Neuronal stem cell (in vitro differentiated cells): ENCODE data around the gene SYPL2.

Experiments
- DNase-seq: peaks from one replicate; pipeline ENCODE4 v3.0.0-alpha.2; 2013; ENCODE audit warnings: low spot score
- H2AFZ ChIP-seq: one replicate; pipeline ENCODE4 v1.6.1; 2013; ENCODE audit warnings: mild to moderate bottlenecking, low read length, inconsistent platforms
- H2AK5ac ChIP-seq: 2 replicates; pipeline ENCODE4 v1.6.1; 2013; ENCODE audit warnings: low read depth, mild to moderate bottlenecking, inconsistent platforms, low read length, moderate library complexity, mixed read lengths
- H2BK120ac ChIP-seq: 2 replicates; pipeline ENCODE4 v1.6.1; 2013; ENCODE audit warnings: low read depth, mild to moderate bottlenecking, inconsistent platforms, low read length, moderate library complexity, mixed read lengths
- H2BK12ac ChIP-seq: one replicate; pipeline ENCODE4 v1.6.1; 2013; ENCODE audit warnings: low read length, inconsistent platforms
- H2BK15ac ChIP-seq: 2 replicates; pipeline ENCODE4 v1.6.1; 2013; ENCODE audit warnings: mild to moderate bottlenecking, low read length, inconsistent platforms, mixed read lengths
- H2BK5ac ChIP-seq: one replicate; pipeline ENCODE4 v1.6.1; 2013; ENCODE audit warnings: inconsistent platforms, mild to moderate bottlenecking, low read length, moderate library complexity
- H3K14ac ChIP-seq: one replicate; pipeline ENCODE4 v1.6.1; 2013; ENCODE audit warnings: low read length, inconsistent platforms
- H3K18ac ChIP-seq: 2 replicates; pipeline ENCODE4 v1.6.1; 2013; ENCODE audit warnings: low read length, inconsistent platforms
- H3K23ac ChIP-seq: 2 replicates; pipeline ENCODE4 v1.6.1; 2013; ENCODE audit warnings: low read depth, mild to moderate bottlenecking, mixed read lengths, low read length, inconsistent platforms; ENCODE audit not compliant: poor library complexity
- H3K27ac ChIP-seq: replicated peaks from 3 replicates; pipeline ENCODE4 v1.5.1; 2013; ENCODE audit warnings: low read length, inconsistent platforms
- H3K27me3 ChIP-seq, 3 experiments: 2 replicates each; pipeline ENCODE4 v1.6.1; 2013; ENCODE audit warnings: low read length in 3 of 3, mild to moderate bottlenecking in 2 of 3, inconsistent platforms in 1 of 3, low read depth in 1 of 3, mixed read lengths in 1 of 3, moderate library complexity in 1 of 3; ENCODE audit not compliant: control insufficient read depth in 3 of 3, insufficient read depth in 3 of 3
- H3K36me3 ChIP-seq, 2 donors: replicated peaks in 1 of 2; 2 replicates each; pipeline ENCODE4 v1.6.1; 2013; ENCODE audit warnings: low read length in 2 of 2; ENCODE audit not compliant: control insufficient read depth in 2 of 2, insufficient read depth in 2 of 2
- H3K4ac ChIP-seq: 2 replicates; pipeline ENCODE4 v1.6.1; 2013; ENCODE audit warnings: inconsistent platforms, mild to moderate bottlenecking, low read length, moderate library complexity
- H3K4me1 ChIP-seq, 2 donors: 1 replicate in 1 of 2; 2 replicates in 1 of 2; pipeline ENCODE4 v1.6.1; 2013; ENCODE audit warnings: low read length in 2 of 2, low read depth in 1 of 2; ENCODE audit not compliant: control insufficient read depth in 2 of 2, insufficient read depth in 1 of 2
- H3K4me2 ChIP-seq: one replicate; pipeline ENCODE4 v1.6.1; 2013; ENCODE audit warnings: mild to moderate bottlenecking, low read length, inconsistent platforms; ENCODE audit not compliant: insufficient read depth, poor library complexity, severe bottlenecking
- H3K4me3 ChIP-seq, 2 donors: 2 replicates each; pipeline ENCODE4 v1.5.1; 2013; ENCODE audit warnings: low read length in 2 of 2, mild to moderate bottlenecking in 2 of 2, inconsistent platforms in 1 of 2, moderate library complexity in 1 of 2
- H3K79me1 ChIP-seq: one replicate; pipeline ENCODE4 v1.6.1; 2013; ENCODE audit warnings: low read depth, mild to moderate bottlenecking, inconsistent platforms, low read length, moderate library complexity
- H3K9ac ChIP-seq: one replicate; pipeline ENCODE4 v1.6.1; 2013; ENCODE audit warnings: mild to moderate bottlenecking, low read depth, low read length, inconsistent platforms; ENCODE audit not compliant: poor library complexity
- H3K9me3 ChIP-seq, 2 donors: replicated peaks in 1 of 2; 2 replicates each; pipeline versions ENCODE3 to v1.6.1; 2013; ENCODE audit warnings: low read length in 2 of 2, mild to moderate bottlenecking in 2 of 2, inconsistent platforms in 1 of 2, low read depth in 1 of 2, mixed read lengths in 1 of 2, moderate library complexity in 1 of 2; ENCODE audit not compliant: control insufficient read depth in 2 of 2, insufficient read depth in 1 of 2
- H4K8ac ChIP-seq: one replicate; pipeline ENCODE4 v1.6.1; 2013; ENCODE audit warnings: low read depth, mild to moderate bottlenecking, inconsistent platforms, low read length, moderate library complexity
- H4K91ac ChIP-seq: one replicate; pipeline ENCODE4 v1.6.1; 2013; ENCODE audit warnings: low read length, low read depth, mild to moderate bottlenecking, inconsistent platforms; ENCODE audit not compliant: poor library complexity
- WGBS, 2 donors: extraction: QIAGEN DNeasy Blood & Tissue Kit; methylation state at CpG; one replicate each; pipeline ENCODE4 v1.1.7; 2013; ENCODE audit warnings: missing lambda C conversion rate in 2 of 2, mixed read lengths in 1 of 2; ENCODE audit not compliant: insufficient read length in 2 of 2, insufficient replicate concordance in 1 of 2; ENCODE audit errors: extremely low coverage in 2 of 2; 5-methylcytosine and 5-hydroxymethylcytosine counted together

Gene SYPL2

DNA sequence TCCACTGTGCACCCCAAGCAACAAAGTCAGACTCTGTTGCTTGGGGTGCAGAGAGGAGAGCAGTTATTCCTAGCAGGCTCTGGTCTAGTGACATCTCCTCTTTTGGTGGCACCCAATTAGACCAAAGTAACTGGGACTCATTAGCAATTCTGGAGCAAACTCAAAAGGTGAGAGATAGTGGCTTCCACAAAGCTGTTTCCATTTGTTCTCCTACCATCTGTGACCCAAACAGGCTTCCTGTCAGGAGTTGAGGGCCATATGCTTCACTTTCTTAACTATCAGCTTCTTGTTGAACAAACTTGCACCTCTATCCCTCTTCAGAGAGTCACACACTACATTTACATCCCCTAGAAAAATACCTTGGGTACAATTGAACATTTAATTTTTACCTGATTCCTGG lies 15.9 kb downstream of the SYPL2 start:
- DNase-seq, result no peak
- no peak overlapping the region for H2BK15ac ChIP-seq

DNA sequence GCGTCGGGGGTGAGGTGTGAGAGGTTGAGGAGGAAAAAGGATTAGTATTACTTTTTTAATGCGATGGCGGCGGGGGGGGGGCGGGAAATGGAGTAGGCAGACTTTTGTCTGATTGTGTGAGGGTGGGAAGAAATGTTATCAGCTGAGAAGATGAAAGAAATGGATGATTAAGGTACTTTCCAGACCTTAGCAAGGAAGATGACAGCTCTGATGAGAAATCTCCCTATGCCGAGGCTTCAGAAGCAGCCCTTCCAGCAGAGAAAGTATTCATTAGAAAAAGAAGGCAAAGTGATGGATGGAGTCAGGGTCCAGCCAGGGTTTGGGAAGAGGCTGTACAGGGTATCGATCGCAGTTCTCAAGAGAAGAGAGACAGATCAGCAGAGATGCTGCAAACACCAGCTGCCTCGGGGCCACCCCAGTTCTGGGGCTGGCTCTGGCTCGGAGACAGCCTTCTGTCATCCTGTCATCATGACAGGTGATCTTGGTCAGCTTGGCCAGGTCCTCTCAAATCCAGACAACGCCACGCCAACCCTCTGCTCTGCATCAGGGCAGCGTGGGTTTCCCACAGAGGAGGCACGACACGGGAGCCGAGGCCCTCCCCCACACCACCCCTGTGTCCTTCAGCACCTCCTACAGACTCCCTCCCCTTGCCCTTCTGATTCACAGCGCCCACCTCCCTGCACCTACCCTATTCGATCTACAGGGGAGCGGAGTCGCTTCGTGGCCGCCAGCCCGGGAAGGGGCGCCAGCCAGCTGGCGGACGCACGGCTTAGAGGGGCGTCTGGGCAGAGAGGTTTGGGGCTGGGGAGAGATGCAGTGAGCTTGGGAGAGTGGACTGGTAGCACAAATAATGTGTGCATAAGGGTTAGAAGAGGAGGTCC lies 16.7 kb downstream of the SYPL2 start:
- H4K8ac ChIP-seq, result no peak overlapping the region
- H3K4me2 ChIP-seq, result peak overlapping the region; percentile 86
- H3K4me1 ChIP-seq, result peaks cover 10 to 12% of the 10 kb centered on the region in 2 donors
- peak overlapping the region; percentile 62 to 88 for H3K4me3 ChIP-seq
- peaks cover 2% of the 10 kb centered on the region for H3K79me1 ChIP-seq
- peak overlapping the region; percentile 78 for H2BK5ac ChIP-seq
- H3K27me3 ChIP-seq, result peaks cover 0 to 44% (median 11%) of the 10 kb centered on the region in 3 experiments
- H3K18ac ChIP-seq, result peak overlapping the region; percentile 86
- H4K91ac ChIP-seq, result no peak overlapping the region
- no peak overlapping the region for H2BK120ac ChIP-seq
- peak overlapping the region; percentile 38 for H2BK15ac ChIP-seq
- peaks cover 1 to 20% of the 10 kb centered on the region in 2 donors for H3K36me3 ChIP-seq
- H2AFZ ChIP-seq, result peak overlapping the region; percentile 92
- no peak overlapping the region for H2BK12ac ChIP-seq
- no peak overlapping the region for H3K23ac ChIP-seq
- no peak overlapping the region for H3K27ac ChIP-seq
- no peak overlapping the region for H3K14ac ChIP-seq
- H3K9ac ChIP-seq, result peak overlapping the region; percentile 71
- no peak for DNase-seq
- H3K9me3 ChIP-seq, result no peaks in the 10 kb centered on the region
- no CpG with 5 or more reads among the region's 29 CpGs for WGBS, 2 donors
- no peak overlapping the region for H3K4ac ChIP-seq
- H2AK5ac ChIP-seq, result no peak overlapping the region

More for the DNA sequence above, 15.9 kb downstream of the SYPL2 start:
- H3K23ac ChIP-seq, result no peak overlapping the region
- H4K91ac ChIP-seq, result no peak overlapping the region
- H2BK120ac ChIP-seq, result no peak overlapping the region
- H3K27me3 ChIP-seq, result peaks cover 0 to 52% (median 16%) of the 10 kb centered on the region in 3 experiments
- H3K4ac ChIP-seq, result no peak overlapping the region
- no peak overlapping the region for H3K9ac ChIP-seq
- no peak overlapping the region for H4K8ac ChIP-seq
- no peak overlapping the region for H3K14ac ChIP-seq
- H2AFZ ChIP-seq, result no peak overlapping the region
- H2BK5ac ChIP-seq, result no peak overlapping the region
- peaks cover 10 to 12% of the 10 kb centered on the region in 2 donors for H3K4me1 ChIP-seq
- no peak overlapping the region for H3K4me2 ChIP-seq
- H3K9me3 ChIP-seq, result no peaks in the 10 kb centered on the region
- H2BK12ac ChIP-seq, result no peak overlapping the region
- H3K36me3 ChIP-seq, result peaks cover 0 to 12% of the 10 kb centered on the region in 2 donors
- H3K4me3 ChIP-seq, result no peak overlapping the region
- H3K79me1 ChIP-seq, result peaks cover 2% of the 10 kb centered on the region
- H2AK5ac ChIP-seq, result no peak overlapping the region
- no peak overlapping the region for H3K27ac ChIP-seq
- H3K18ac ChIP-seq, result no peak overlapping the region

DNA sequence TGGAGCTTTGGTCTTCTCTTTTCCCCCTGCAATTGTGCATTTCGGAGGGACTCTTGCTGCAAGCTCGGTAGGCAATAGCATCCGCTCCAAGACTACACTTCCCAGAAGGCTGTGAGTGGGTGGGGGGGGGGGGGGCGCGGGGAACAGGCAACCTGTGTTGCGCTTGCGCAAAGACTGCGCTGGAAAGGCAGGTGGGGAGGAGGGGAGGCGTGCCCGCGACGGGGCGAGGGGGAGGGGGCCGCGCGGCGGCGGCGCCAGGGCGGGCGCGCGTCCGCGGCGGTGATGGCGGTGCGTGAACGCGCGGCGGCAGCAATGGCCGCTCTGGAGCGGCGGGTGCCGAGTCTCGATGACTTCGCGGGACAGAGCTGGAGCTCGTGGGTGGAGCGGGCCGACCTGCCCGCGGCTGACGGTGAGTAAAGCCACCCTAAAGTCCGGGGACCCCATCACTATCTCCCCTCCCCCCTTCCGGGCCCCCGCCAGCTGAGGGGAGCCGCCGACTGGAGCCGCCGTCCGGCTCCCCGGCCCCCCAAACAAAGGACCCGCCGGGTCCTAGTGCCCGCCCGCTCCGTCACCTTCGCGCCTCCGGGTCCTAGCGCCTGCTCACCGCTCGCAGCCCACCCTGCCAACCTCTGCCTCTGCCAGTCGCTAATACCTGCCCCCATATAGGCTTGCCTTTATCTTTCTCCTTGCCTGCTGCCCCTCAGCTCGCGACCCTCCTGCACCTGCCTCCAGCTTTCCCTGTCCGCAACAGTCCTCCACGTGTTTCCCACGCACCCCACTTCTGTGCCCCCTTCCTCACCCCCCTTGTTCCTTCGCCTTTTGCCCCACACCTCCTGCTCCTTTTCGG lies 17.5 kb downstream of the SYPL2 start, which contains the start of gene ATXN7L2:
ATXN7L2 (plus strand) TSS at position 234 of the 847 bp plus-strand sequence; CDS start at position 283, 49 bp downstream.
- Histone ChIP-seq H3K27ac (peak within 1 kb of the TSS; percentile 75), H3K36me3 (peaks cover 6 to 29% of the 10 kb centered on the region in 2 donors)
- no CpG with 5 or more reads among the region's 73 CpGs for WGBS, 2 donors

More for the DNA sequence above, 17.5 kb downstream of the SYPL2 start, which contains the start of gene ATXN7L2:
- H2BK12ac ChIP-seq, result no peak within 1 kb of the TSS
- H3K18ac ChIP-seq, result peak within 1 kb of the TSS; percentile 99
- H3K4ac ChIP-seq, result no peak within 1 kb of the TSS
- H3K14ac ChIP-seq, result peak within 1 kb of the TSS; percentile 73
- peak within 1 kb of the TSS; percentile 78 for H2BK5ac ChIP-seq
- peaks cover 10 to 12% of the 10 kb centered on the region in 2 donors for H3K4me1 ChIP-seq
- no peaks in the 10 kb centered on the region for H3K9me3 ChIP-seq
- peak within 1 kb of the TSS; percentile 83 for H2BK15ac ChIP-seq
- peak within 1 kb of the TSS; percentile 98 for H3K23ac ChIP-seq
- H2BK120ac ChIP-seq, result no peak within 1 kb of the TSS
- H3K4me3 ChIP-seq, result peak within 1 kb of the TSS; percentile 88 to 98
- H4K8ac ChIP-seq, result peak within 1 kb of the TSS; percentile 70
- H4K91ac ChIP-seq, result peak within 1 kb of the TSS; percentile 93
- peak; percentile 91 for DNase-seq
- peaks cover 2% of the 10 kb centered on the region for H3K79me1 ChIP-seq
- peak within 1 kb of the TSS; percentile 100 for H2AFZ ChIP-seq
- peaks cover 0 to 35% (median 8%) of the 10 kb centered on the region in 3 experiments for H3K27me3 ChIP-seq
- H2AK5ac ChIP-seq, result peak within 1 kb of the TSS; percentile 72
- peak within 1 kb of the TSS; percentile 97 for H3K4me2 ChIP-seq
- peak within 1 kb of the TSS; percentile 96 for H3K9ac ChIP-seq
